Right lobe of liver (tissue), 4 donors: ENCODE results near the gene PPP1R14C.

ENCODE experiments used
- CTCF ChIP-seq, 4 donors: fragments of 200-600 bp in 3 of 4; fragments of 450-650 bp in 1 of 4; IDR thresholded peaks; one replicate each; pipeline versions ENCODE4 v1.5.1 to v1.8.0; 2016 to 2022; ENCODE audit warnings: antibody characterized with exemption in 4 of 4, mild to moderate bottlenecking in 2 of 4
- POLR2A ChIP-seq: fragments of 450-650 bp; IDR thresholded peaks from one replicate; pipeline ENCODE4 v1.6.1; 2017; ENCODE audit warnings: antibody characterized with exemption, mild to moderate bottlenecking
- donor health status: DM: no; HTN: no; CAD: no.
- donor health status: DM: no; HTN: no; CAD: no.
- donor health status: DM: no; HTN: yes; CAD: no.

- TF ChIP-seq CTCF (IDR thresholded peaks at IDR 0.05) (no peak), POLR2A (no peak)
Observed at GRCh38 chr6:150134280-150134920, 8.4 kb upstream of the PPP1R14C start.
